ENCODE data around the gene EVC2.

- TF ChIP-seq EZH2phosphoT487 (IDR thresholded peaks at IDR 0.05; ENCODE audit: borderline replicate concordance, low read length) (no peak), CTCF (conservative IDR thresholded peaks at IDR 0.05; ENCODE audit: low read depth, low read length) (no peak)
Measured at GRCh38 chr4:5696341-5696740, 12.0 kb downstream of the EVC2 start.

All from PC-3 (cell line).